Effector memory CD8-positive, alpha-beta T cell (primary cell): ENCODE data around the gene MAN1A1.

Experiments used
- ATAC-seq: fragments of 150-1000 bp; cut with Tn5 transposase; replicated peaks from 2 replicates; pipeline ENCODE4 v1.10.0; 2021; ENCODE audit warnings: mild to moderate bottlenecking, moderate library complexity
- DNase-seq, 3 experiments: peaks; one replicate each; pipeline ENCODE4 v3.0.0; 2021
- H3K27ac Mint-ChIP-seq, 2 donors: one replicate each; pipeline ENCODE4 v1.8.0; 2022; ENCODE audit warnings: mild to moderate bottlenecking in 2 of 2, mixed read lengths in 2 of 2, moderate library complexity in 2 of 2
- H3K27me3 Mint-ChIP-seq, 2 donors: one replicate each; pipeline ENCODE4 v1.8.0; 2022; ENCODE audit warnings: mixed read lengths in 2 of 2
- H3K36me3 Mint-ChIP-seq: one replicate; pipeline ENCODE4 v1.8.0; 2022; ENCODE audit warnings: mild to moderate bottlenecking, moderate library complexity, mixed read lengths; ENCODE audit not compliant: insufficient read depth
- H3K4me1 Mint-ChIP-seq, 2 donors: one replicate each; pipeline ENCODE4 v1.8.0; 2022; ENCODE audit warnings: low read depth in 2 of 2, mixed read lengths in 2 of 2
- H3K4me3 Mint-ChIP-seq, 2 donors: one replicate each; pipeline ENCODE4 v1.8.0; 2022; ENCODE audit warnings: mild to moderate bottlenecking in 2 of 2, mixed read lengths in 2 of 2, moderate library complexity in 2 of 2
- H3K9me3 Mint-ChIP-seq, 2 donors: one replicate each; pipeline ENCODE4 v1.8.0; 2022; ENCODE audit warnings: mixed read lengths in 2 of 2

MAN1A1 gene

GRCh38 chr6:119256978-119257462 is 92.5 kb downstream of the MAN1A1 start:
- H3K27ac Mint-ChIP-seq: peak overlapping the region in 1 of 2 donors; percentile 21

DNA sequence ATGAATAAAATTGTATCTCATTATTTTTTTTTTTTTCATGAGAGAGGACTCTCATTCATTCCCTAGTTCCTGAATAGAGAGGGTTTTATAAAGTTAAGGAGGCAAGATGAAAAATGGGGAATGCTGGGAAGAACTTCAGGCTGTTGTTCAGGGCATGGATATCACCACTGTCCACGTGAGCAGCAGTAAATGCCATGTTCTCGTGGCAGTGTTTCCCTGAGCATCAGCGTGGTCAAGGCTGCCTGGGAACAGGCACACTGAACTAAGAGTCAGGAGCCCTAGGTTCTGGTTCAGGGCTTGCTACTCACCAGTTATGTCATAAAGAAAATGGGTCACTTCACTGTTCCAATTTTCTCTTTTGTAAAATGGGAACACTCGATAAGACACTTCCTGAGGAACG is 93.2 kb downstream of the MAN1A1 start:
- DNase-seq (no peak), ATAC-seq (no peak)
- Mint-ChIP-seq H3K36me3 (no peaks in the 10 kb centered on the region), H3K9me3 (no peaks in the 10 kb centered on the region), H3K27ac (peak overlapping the region in 1 of 2 donors; percentile 58), H3K4me3 (no peak overlapping the region), H3K4me1 (peaks cover 3 to 11% of the 10 kb centered on the region in 2 donors), H3K27me3 (no peaks in the 10 kb centered on the region)

More at GRCh38 chr6:119256978-119257462, 92.5 kb downstream of the MAN1A1 start:
- no peak for DNase-seq
- Mint-ChIP-seq H3K4me1 (peaks cover 10 to 14% of the 10 kb centered on the region in 2 donors), H3K4me3 (peak overlapping the region in 1 of 2 donors; percentile 1), H3K27me3 (no peaks in the 10 kb centered on the region), H3K9me3 (no peaks in the 10 kb centered on the region), H3K36me3 (no peaks in the 10 kb centered on the region)
- ATAC-seq: peak; percentile 86

GRCh38 chr6:119255492-119255891 is 94.1 kb downstream of the MAN1A1 start:
- no peaks in the 10 kb centered on the region for H3K27me3 Mint-ChIP-seq
- ATAC-seq (peak; percentile 29), DNase-seq (no peak)
- H3K9me3 Mint-ChIP-seq: no peaks in the 10 kb centered on the region
- no peak overlapping the region for H3K4me3 Mint-ChIP-seq
- H3K27ac Mint-ChIP-seq: peak overlapping the region in 1 of 2 donors; percentile 58
- no peaks in the 10 kb centered on the region for H3K36me3 Mint-ChIP-seq
- peaks cover 3 to 15% of the 10 kb centered on the region in 2 donors for H3K4me1 Mint-ChIP-seq

GRCh38 chr6:119250036-119250435 is 99.5 kb downstream of the MAN1A1 start:
- H3K36me3 Mint-ChIP-seq: no peaks in the 10 kb centered on the region
- ATAC-seq: no peak
- no peaks in the 10 kb centered on the region for H3K9me3 Mint-ChIP-seq
- H3K4me3 Mint-ChIP-seq: no peak overlapping the region
- peaks cover 4 to 7% of the 10 kb centered on the region in 2 donors for H3K4me1 Mint-ChIP-seq
- no peak overlapping the region for H3K27ac Mint-ChIP-seq
- H3K27me3 Mint-ChIP-seq: no peaks in the 10 kb centered on the region
- DNase-seq: no peak

DNA sequence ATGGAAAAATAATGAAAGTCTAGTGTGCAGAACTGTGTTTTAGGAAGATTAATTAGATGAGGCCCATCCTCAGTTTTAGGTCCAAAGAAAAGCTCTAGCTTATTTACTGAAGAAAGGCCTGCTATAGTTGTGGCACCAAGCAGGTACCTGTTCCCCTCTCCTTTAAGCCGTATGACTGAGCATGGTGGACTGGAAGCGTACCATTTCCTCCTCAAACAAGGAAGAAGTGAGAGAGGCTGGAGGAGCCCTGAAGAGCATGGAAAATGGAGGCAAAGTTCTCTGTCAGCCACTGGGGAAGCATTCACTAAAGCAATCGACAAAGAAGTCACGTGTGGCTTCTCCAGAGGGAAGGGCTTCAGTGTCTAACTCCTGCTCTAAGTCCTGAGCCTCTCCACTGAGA is 100.2 kb downstream of the MAN1A1 start:
- ATAC-seq (no peak), DNase-seq (no peak)
- Mint-ChIP-seq H3K36me3 (no peaks in the 10 kb centered on the region), H3K9me3 (no peaks in the 10 kb centered on the region), H3K27me3 (no peaks in the 10 kb centered on the region), H3K4me1 (peaks cover 4 to 7% of the 10 kb centered on the region in 2 donors), H3K27ac (no peak overlapping the region), H3K4me3 (no peak overlapping the region)

DNA sequence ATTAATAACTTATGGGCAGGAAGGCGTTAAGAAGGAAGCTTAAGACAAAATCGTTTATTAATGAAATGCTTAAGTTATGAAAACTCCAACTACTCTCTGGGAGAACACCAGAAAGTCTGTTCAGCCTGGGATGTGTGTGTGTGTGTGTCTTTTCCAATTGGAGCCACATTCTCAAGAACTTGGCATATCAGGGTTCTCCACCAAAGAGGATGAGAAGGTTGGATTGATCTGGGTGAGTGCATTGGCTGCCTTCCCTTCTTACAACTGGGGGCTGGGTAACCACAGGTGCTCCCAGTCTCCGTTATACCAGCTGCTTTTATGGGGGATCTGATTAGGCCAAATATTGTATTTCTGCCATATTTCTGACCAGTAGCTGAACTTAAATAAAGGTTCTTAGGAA is 102.1 kb downstream of the MAN1A1 start:
- H3K27ac Mint-ChIP-seq: no peak overlapping the region
- no peaks in the 10 kb centered on the region for H3K27me3 Mint-ChIP-seq
- peaks cover 4 to 7% of the 10 kb centered on the region in 2 donors for H3K4me1 Mint-ChIP-seq
- DNase-seq (no peak), ATAC-seq (no peak)
- no peak overlapping the region for H3K4me3 Mint-ChIP-seq
- H3K9me3 Mint-ChIP-seq: no peaks in the 10 kb centered on the region
- no peaks in the 10 kb centered on the region for H3K36me3 Mint-ChIP-seq

- Mint-ChIP-seq H3K36me3 (no peaks in the 10 kb centered on the region), H3K27me3 (no peaks in the 10 kb centered on the region), H3K27ac (no peak overlapping the region), H3K9me3 (no peaks in the 10 kb centered on the region), H3K4me1 (peaks cover 0 to 13% of the 10 kb centered on the region in 2 donors), H3K4me3 (no peak overlapping the region)
- ATAC-seq (no peak), DNase-seq (no peak)
These were observed 105.9 kb downstream of the MAN1A1 start for GRCh38 chr6:119243657-119244056.

DNA sequence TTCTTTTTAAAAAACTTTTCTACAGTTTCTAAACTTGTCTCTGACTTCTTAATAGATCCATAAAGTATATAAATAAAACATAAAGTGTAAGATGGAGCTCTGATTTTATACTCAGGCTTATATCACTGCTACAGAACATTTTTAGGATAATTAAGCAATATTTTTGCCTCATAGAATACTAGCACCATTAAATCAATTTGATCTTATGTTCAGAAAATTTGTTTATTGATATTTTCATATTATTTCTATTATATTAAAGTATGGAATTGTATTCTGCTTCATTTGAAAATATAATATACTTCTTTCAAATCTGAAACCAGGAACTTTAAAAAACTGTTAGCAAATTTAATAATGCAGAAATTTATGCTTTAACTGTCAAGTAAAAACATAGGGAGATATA is 106.5 kb downstream of the MAN1A1 start:
- no peaks in the 10 kb centered on the region for H3K36me3 Mint-ChIP-seq
- H3K4me1 Mint-ChIP-seq: peaks cover 0 to 13% of the 10 kb centered on the region in 2 donors

DNA sequence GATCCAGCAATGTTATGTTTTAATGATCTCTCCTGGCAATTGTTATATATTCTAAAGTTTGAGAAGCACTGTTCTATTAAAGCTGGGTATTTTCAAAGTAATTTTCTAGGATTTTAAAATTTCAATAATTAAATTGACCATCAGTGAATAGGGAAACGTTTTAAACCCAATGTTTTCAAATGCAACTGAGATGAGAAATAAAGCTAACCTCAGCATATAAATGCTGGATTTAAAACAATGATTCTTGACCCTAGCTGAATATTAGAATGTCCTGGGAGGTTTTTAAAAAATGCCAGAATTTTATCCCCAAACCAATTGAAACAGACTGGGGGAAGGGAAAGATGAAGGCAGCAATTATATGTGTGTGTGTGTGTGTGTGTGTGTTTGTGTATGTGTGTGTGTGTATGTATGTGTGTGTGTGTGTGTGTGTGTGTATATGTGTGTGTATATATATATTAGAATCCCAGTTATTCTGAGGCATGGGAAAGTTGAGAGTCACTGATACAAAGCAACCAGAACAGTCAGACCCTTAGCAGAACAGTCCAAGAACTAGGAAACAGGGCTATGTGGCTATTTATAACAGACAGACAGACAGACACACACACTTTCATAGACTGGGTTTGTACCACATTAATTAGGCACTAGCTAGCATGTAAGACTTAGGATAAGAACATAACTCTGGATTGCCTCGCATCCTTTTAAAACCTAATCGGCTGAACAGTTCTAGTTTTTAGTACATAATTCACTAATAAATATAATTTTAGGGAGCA is 107.8 kb downstream of the MAN1A1 start:
- no peaks in the 10 kb centered on the region for H3K27me3 Mint-ChIP-seq
- peak overlapping the region in 1 of 2 donors; percentile 38 for H3K27ac Mint-ChIP-seq
- ATAC-seq (no peak), DNase-seq (no peak)
- H3K9me3 Mint-ChIP-seq: no peaks in the 10 kb centered on the region
- H3K4me3 Mint-ChIP-seq: no peak overlapping the region
- H3K4me1 Mint-ChIP-seq: peaks cover 0 to 9% of the 10 kb centered on the region in 2 donors
- H3K36me3 Mint-ChIP-seq: no peaks in the 10 kb centered on the region

More for the DNA sequence above, 106.5 kb downstream of the MAN1A1 start:
- Mint-ChIP-seq H3K4me3 (no peak overlapping the region), H3K27me3 (no peaks in the 10 kb centered on the region), H3K9me3 (no peaks in the 10 kb centered on the region), H3K27ac (no peak overlapping the region)
- no peak for DNase-seq
- ATAC-seq: no peak

- no peaks in the 10 kb centered on the region for H3K9me3 Mint-ChIP-seq
- peaks cover 6% of the 10 kb centered on the region for H3K36me3 Mint-ChIP-seq
- H3K27me3 Mint-ChIP-seq: no peaks in the 10 kb centered on the region
- DNase-seq (no peak), ATAC-seq (no peak)
- H3K27ac Mint-ChIP-seq: peak overlapping the region in 1 of 2 donors; percentile 38
- no peak overlapping the region for H3K4me3 Mint-ChIP-seq
- H3K4me1 Mint-ChIP-seq: peaks cover 0 to 9% of the 10 kb centered on the region in 2 donors
These were observed 108.5 kb downstream of the MAN1A1 start for GRCh38 chr6:119241111-119241465.

DNA sequence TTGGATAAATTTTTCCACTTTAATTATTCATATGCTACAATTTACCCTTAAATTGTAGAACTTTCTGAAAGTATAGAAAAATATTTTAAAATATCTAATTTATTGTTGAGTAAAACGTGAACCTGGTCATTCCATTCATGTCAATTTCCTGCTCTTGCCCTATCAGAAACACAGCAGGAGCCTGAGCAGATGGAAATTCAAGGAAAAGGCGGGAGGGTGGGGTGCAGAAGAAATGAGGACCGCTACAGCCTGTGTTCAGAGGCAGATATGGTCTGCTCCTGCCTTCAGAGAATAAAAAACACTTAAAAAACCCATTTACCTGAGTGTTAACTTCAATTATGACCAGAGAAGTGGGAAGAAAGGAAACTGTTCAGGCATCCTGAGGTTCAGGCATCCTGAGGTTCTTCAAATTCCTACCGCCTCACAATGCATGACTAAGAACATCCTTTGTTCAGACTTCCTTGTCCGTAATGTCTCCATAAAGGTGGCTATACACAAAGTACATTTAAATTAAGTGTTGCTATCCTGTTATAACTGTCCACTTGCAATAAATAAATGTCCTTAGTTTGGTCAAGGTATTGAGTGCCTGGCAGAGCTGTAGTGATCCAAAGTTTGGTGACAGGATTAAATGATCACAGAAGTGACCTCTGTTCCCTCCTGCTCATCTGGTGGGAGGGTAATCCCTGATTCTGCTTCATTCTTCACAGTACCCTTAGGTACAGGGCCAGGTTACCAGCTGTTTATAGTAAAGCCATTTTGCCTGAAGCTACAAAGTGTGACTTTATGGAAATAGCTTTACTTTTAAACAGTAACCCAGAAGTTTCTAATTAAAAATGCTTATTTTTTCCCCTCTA is 109.1 kb downstream of the MAN1A1 start:
- ATAC-seq (no peak), DNase-seq (no peak)
- no peaks in the 10 kb centered on the region for H3K9me3 Mint-ChIP-seq
- peaks cover 0 to 9% of the 10 kb centered on the region in 2 donors for H3K4me1 Mint-ChIP-seq
- no peaks in the 10 kb centered on the region for H3K27me3 Mint-ChIP-seq
- H3K27ac Mint-ChIP-seq: no peak overlapping the region
- H3K36me3 Mint-ChIP-seq: peaks cover 12% of the 10 kb centered on the region
- H3K4me3 Mint-ChIP-seq: no peak overlapping the region

- DNase-seq (no peak), ATAC-seq (no peak)
- H3K27ac Mint-ChIP-seq: no peak overlapping the region
- peaks cover 2 to 13% of the 10 kb centered on the region in 2 donors for H3K4me1 Mint-ChIP-seq
- H3K9me3 Mint-ChIP-seq: no peaks in the 10 kb centered on the region
- H3K4me3 Mint-ChIP-seq: no peak overlapping the region
- H3K36me3 Mint-ChIP-seq: peaks cover 15% of the 10 kb centered on the region
- no peaks in the 10 kb centered on the region for H3K27me3 Mint-ChIP-seq
These were observed 112.3 kb downstream of the MAN1A1 start for GRCh38 chr6:119237177-119237715.

DNA sequence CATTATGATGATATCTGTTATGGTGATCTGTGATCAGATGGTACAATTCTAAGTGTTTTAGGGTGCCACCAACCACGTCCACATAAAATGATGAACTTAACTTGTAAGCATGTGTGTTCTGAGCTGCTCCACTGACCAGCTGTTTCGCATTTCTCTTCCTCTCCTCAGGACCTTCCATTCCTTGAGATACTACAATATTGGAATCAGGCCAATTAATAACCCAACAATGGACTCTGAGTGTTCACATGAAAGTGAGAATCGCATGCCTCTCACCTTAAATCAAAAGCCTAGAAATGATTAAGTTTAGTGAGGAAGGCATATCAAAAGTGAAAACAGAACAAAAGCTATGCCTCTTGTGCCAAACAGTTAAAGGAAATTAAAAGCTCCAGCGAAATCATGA is 114.6 kb downstream of the MAN1A1 start:
- ATAC-seq: no peak
- Mint-ChIP-seq H3K4me3 (no peak overlapping the region), H3K27me3 (no peaks in the 10 kb centered on the region), H3K27ac (peak overlapping the region in 1 of 2 donors; percentile 59), H3K9me3 (no peaks in the 10 kb centered on the region), H3K36me3 (peaks cover 19% of the 10 kb centered on the region), H3K4me1 (peaks cover 5 to 18% of the 10 kb centered on the region in 2 donors)
- no peak for DNase-seq
